Panc1 (cell line): ENCODE data around the gene SLC44A4. TPM values are rescaled to one million over a fixed set of nuclear protein-coding genes. Genes with fewer than 3 reads are reported as not detected.

Source experiments
- ATAC-seq: fragments of 200-7000 bp; cut with Tn5 transposase; 2 replicates; pipeline ENCODE4 v1.9.1; 2020; ENCODE audit warnings: mild to moderate bottlenecking, moderate library complexity
- BruUV-seq: library from RNA; stranded (reverse); fragments of 400-500 nt; replicated peaks from 2 replicates; lab custom pipeline; 2021; lab: Mats Ljungman, UMichigan
- CTCF ChIA-PET: fragments of 300-600 bp; sonication (Branson Sonifier 250); formaldehyde crosslinking; loops from one replicate; lab custom pipeline; 2022; ENCODE audit warnings: antibody characterized with exemption; lab: Charles Lee
- POLR2A ChIA-PET: fragments of 300-600 bp; sonication (Branson Sonifier 250); formaldehyde crosslinking; loops from one replicate; lab custom pipeline; 2022; ENCODE audit warnings: antibody characterized with exemption; lab: Charles Lee
- DNase-seq: peaks from one replicate; pipeline ENCODE4 v3.0.0-alpha.2; 2010; ENCODE audit warnings: low read depth, low spot score
- H3K27ac ChIP-seq: 2 replicates; pipeline ENCODE4 v1.5.1; 2011; ENCODE audit warnings: mild to moderate bottlenecking, low read length, inconsistent platforms
- H3K27me3 ChIP-seq: fragments of 200-500 bp; sonication (Bioruptor generic); 2 replicates; pipeline ENCODE4 v1.6.0; 2014; ENCODE audit warnings: low read length, inconsistent platforms; ENCODE audit not compliant: control insufficient read depth, insufficient read depth
- H3K36me3 ChIP-seq: fragments of 200-500 bp; sonication (Bioruptor generic); 2 replicates; pipeline ENCODE4 v1.5.1; 2014; ENCODE audit warnings: inconsistent platforms, mild to moderate bottlenecking, low read length, moderate library complexity; ENCODE audit not compliant: control insufficient read depth, insufficient read depth
- H3K4me1 ChIP-seq: 2 replicates; pipeline ENCODE4 v1.5.1; 2011; ENCODE audit warnings: inconsistent platforms, mild to moderate bottlenecking, low read length, moderate library complexity; ENCODE audit not compliant: control insufficient read depth, insufficient read depth
- H3K4me3 ChIP-seq, 2 experiments: 2 replicates each; pipeline ENCODE4 v1.5.1; 2011 to 2012; ENCODE audit warnings: low read depth in 2 of 2, low read length in 2 of 2, mild to moderate bottlenecking in 2 of 2, inconsistent platforms in 1 of 2, moderate library complexity in 1 of 2
- H3K9me3 ChIP-seq: fragments of 200-500 bp; sonication (Bioruptor generic); 2 replicates; pipeline ENCODE4 v1.5.1; 2014; ENCODE audit warnings: low read depth, mild to moderate bottlenecking, inconsistent platforms, low read length, moderate library complexity; ENCODE audit not compliant: control insufficient read depth, insufficient read depth
- POLR2AphosphoS5 ChIP-seq: IDR thresholded peaks from 2 replicates; pipeline ENCODE4 v1.6.1; 2012; ENCODE audit warnings: mild to moderate bottlenecking, low read depth, low read length, moderate library complexity
- REST ChIP-seq, 2 experiments: IDR thresholded peaks; 2 replicates each; pipeline ENCODE4 v1.6.1; 2011 to 2012; ENCODE audit warnings: low read depth in 2 of 2, control low read depth in 1 of 2, low read length in 1 of 2, mild to moderate bottlenecking in 1 of 2, moderate library complexity in 1 of 2; ENCODE audit not compliant: insufficient read depth in 1 of 2
- SIN3A ChIP-seq: IDR thresholded peaks from 2 replicates; pipeline ENCODE4 v1.6.1; 2012; ENCODE audit warnings: low read depth, mild to moderate bottlenecking, low read length, moderate library complexity, borderline replicate concordance; ENCODE audit not compliant: insufficient read depth
- TCF7L2 ChIP-seq: IDR thresholded peaks from 2 replicates; pipeline ENCODE4 v1.6.1; 2011; ENCODE audit warnings: mild to moderate bottlenecking, low read depth, low read length, inconsistent platforms
- in situ Hi-C: cut with HindIII; loops from 2 replicates; pipeline ENCODE4 v1.10.0; 2016; ENCODE audit warnings: low sequenced_read_pairs, low pct_unique_long_range_greater_than_20kb
- intact Hi-C: fragments of 100-400 bp; cut with micrococcal nuclease; formaldehyde crosslinking; loops from one replicate; pipeline ENCODE4 v1.10.0; 2022; ENCODE audit not compliant: unreplicated experiment
- total RNA-seq: library from RNA; stranded (reverse); gene quantifications from one replicate; pipeline ENCODE4 v1.2.1, GENCODE V29; 2021; ENCODE audit not compliant: unreplicated experiment
- TF ChIP-seq, protein P1 (sequence below): fragments of 450-650 bp; IDR thresholded peaks from 2 replicates; pipeline ENCODE4 v1.5.1; 2017; ENCODE audit warnings: mild to moderate bottlenecking

Gene SLC44A4
- total RNA-seq, 1 experiment from 2014 or later, result 2.7 TPM

DNA sequence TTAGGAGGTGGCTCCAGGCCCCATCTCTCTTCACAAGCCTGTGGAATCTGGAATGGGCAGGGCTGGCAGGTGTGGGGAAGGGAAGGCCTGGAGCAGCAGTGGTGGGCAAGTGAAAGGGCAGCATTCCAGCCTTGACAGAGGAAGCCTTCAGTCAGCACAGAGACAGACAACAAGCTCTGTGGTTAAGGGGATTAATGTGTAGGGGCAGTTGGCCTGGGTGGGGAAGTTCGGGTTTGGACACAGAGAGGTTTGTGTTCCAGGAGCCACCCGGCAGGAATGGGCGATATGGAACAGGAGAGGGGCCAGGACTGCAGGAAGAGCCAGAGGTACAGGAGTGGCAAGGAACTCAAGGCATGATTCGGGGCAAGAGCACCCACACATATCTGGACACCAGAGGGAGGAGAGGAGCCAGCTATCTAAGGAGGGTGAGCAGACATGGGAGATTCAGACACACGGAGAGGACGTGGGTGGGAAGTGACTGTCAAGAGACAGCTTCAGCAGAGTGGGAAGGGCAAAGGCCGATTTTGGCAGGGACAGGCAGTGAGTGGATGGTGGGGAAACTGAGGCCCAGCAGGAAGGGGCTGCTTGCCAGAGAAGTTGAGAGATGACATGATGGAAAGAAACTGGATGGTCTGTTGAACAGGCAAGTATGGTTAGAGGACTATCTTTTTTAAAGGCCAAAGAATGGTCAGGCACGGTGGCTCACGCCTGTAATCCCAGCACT is 2.5 kb upstream of the SLC44A4 start:
- H3K27me3 ChIP-seq, result no peaks in the 10 kb centered on the region
- ATAC-seq (no peak), DNase-seq (no peak)
- no peak overlapping the region for H3K4me3 ChIP-seq
- intact Hi-C loops (no loop called here), in situ Hi-C loops (no loop called here)
- no peaks in the 10 kb centered on the region for H3K36me3 ChIP-seq
- TF ChIP-seq REST (IDR thresholded peaks at IDR 0.05; ENCODE audit: insufficient read depth in 1 of 2, low read depth in 2 of 2, low read length in 1 of 2) (no peak), TCF7L2 (no peak), POLR2AphosphoS5 (no peak), SIN3A (no peak)
- TF ChIP-seq, protein P1, sequence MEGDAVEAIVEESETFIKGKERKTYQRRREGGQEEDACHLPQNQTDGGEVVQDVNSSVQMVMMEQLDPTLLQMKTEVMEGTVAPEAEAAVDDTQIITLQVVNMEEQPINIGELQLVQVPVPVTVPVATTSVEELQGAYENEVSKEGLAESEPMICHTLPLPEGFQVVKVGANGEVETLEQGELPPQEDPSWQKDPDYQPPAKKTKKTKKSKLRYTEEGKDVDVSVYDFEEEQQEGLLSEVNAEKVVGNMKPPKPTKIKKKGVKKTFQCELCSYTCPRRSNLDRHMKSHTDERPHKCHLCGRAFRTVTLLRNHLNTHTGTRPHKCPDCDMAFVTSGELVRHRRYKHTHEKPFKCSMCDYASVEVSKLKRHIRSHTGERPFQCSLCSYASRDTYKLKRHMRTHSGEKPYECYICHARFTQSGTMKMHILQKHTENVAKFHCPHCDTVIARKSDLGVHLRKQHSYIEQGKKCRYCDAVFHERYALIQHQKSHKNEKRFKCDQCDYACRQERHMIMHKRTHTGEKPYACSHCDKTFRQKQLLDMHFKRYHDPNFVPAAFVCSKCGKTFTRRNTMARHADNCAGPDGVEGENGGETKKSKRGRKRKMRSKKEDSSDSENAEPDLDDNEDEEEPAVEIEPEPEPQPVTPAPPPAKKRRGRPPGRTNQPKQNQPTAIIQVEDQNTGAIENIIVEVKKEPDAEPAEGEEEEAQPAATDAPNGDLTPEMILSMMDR, result no peak
- no TSS peak for BruUV-seq
- CTCF ChIA-PET, result no interaction called here
- no peaks in the 10 kb centered on the region for H3K9me3 ChIP-seq
- H3K4me1 ChIP-seq, result peaks cover 17% of the 10 kb centered on the region; the same call in 1 of the 2 replicates
- no peak overlapping the region for H3K27ac ChIP-seq
- POLR2A ChIA-PET, result no interaction called here

GRCh38 chr6:31880616-31881015 is 1.8 kb upstream of the SLC44A4 start:
- Histone ChIP-seq H3K9me3 (no peaks in the 10 kb centered on the region), H3K27me3 (no peaks in the 10 kb centered on the region), H3K36me3 (no peaks in the 10 kb centered on the region), H3K4me3 (no peak overlapping the region), H3K4me1 (peaks cover 21% of the 10 kb centered on the region), H3K27ac (no peak overlapping the region)
- no peak for ATAC-seq
- BruUV-seq, result no TSS peak
- DNase-seq, result no peak
- ChIA-PET POLR2A (no interaction called here), CTCF (no interaction called here)
- in situ Hi-C loops, result no loop called here
- TF ChIP-seq REST (IDR thresholded peaks at IDR 0.05; ENCODE audit: insufficient read depth in 1 of 2, low read depth in 2 of 2, low read length in 1 of 2) (no peak), TCF7L2 (no peak)
- TF ChIP-seq, protein P1, result no peak
- intact Hi-C loops, result no loop called here
